WTC11 (cell line): ENCODE data around the gene NPAT.

Experiments
- CREB1 ChIP-seq: sonication (generic); formaldehyde crosslinking; IDR thresholded peaks from 2 replicates; pipeline ENCODE4 v1.8.0; 2023; ENCODE audit warnings: mild to moderate bottlenecking, missing genetic modification reagents
- CTCF ChIP-seq: fragments of 200-600 bp; IDR thresholded peaks from 2 replicates; pipeline ENCODE4 v1.8.0; 2022; ENCODE audit warnings: antibody characterized with exemption
- EMX1 ChIP-seq: fragments of 250-450 bp; sonication (Bioruptor Pico); IDR thresholded peaks from 2 replicates; pipeline ENCODE4 v1.8.0; 2021; ENCODE audit warnings: mild to moderate bottlenecking
- ERG ChIP-seq: fragments of 250-450 bp; sonication (Bioruptor Pico); IDR thresholded peaks from 2 replicates; pipeline ENCODE4 v1.8.0; 2021; ENCODE audit warnings: mild to moderate bottlenecking
- HMGXB4 ChIP-seq: sonication (generic); formaldehyde crosslinking; IDR thresholded peaks from 2 replicates; pipeline ENCODE4 v1.8.1; 2023; ENCODE audit warnings: mild to moderate bottlenecking, moderate library complexity, missing genetic modification reagents
- NFYB ChIP-seq: sonication (generic); formaldehyde crosslinking; conservative IDR thresholded peaks from 2 replicates; pipeline ENCODE4 v1.8.0; 2022; ENCODE audit warnings: low read depth, missing genetic modification reagents
- NR2C2 ChIP-seq: sonication (generic); formaldehyde crosslinking; IDR thresholded peaks from 2 replicates; pipeline ENCODE4 v1.8.0; 2022; ENCODE audit warnings: mild to moderate bottlenecking, missing genetic modification reagents
- NR3C1 ChIP-seq: sonication (generic); formaldehyde crosslinking; conservative IDR thresholded peaks from 2 replicates; pipeline ENCODE4 v1.8.1; 2023; ENCODE audit warnings: low read depth, mild to moderate bottlenecking, missing genetic modification reagents
- PREB ChIP-seq: sonication (generic); formaldehyde crosslinking; IDR thresholded peaks from 2 replicates; pipeline ENCODE4 v1.8.1; 2022; ENCODE audit warnings: mild to moderate bottlenecking, missing genetic modification reagents, moderate library complexity, borderline replicate concordance
- USF2 ChIP-seq: sonication (generic); formaldehyde crosslinking; IDR thresholded peaks from 2 replicates; pipeline ENCODE4 v1.8.1; 2023; ENCODE audit warnings: mild to moderate bottlenecking, missing genetic modification reagents, moderate library complexity
- ZNF138 ChIP-seq: sonication (generic); formaldehyde crosslinking; conservative IDR thresholded peaks from 2 replicates; pipeline ENCODE4 v1.8.1; 2022; ENCODE audit warnings: mild to moderate bottlenecking, moderate library complexity, missing genetic modification reagents
- ZSCAN18 ChIP-seq: fragments of 250-450 bp; sonication (Bioruptor Pico); IDR thresholded peaks from 2 replicates; pipeline ENCODE4 v2.1.2; 2022; ENCODE audit warnings: mild to moderate bottlenecking, moderate library complexity

- TF ChIP-seq CTCF (no peak), ZSCAN18 (no peak), HMGXB4 (no peak), USF2 (CRISPR knock-in tag) (no peak), EMX1 (no peak), NR3C1 (CRISPR knock-in tag) (no peak), NFYB (CRISPR knock-in tag) (no peak), CREB1 (no peak), ERG (CRISPR knock-in tag) (no peak), PREB (CRISPR knock-in tag) (no peak), ZNF138 (CRISPR knock-in tag) (no peak), NR2C2 (CRISPR knock-in tag) (no peak)
Measured at GRCh38 chr11:108160970-108161566, 61.4 kb downstream of the NPAT start.
